ENCODE data around the gene SYNE2.
"Not testable (repeated sequence)": the region's sequence is repeated elsewhere in the genome, so short reads cannot be mapped to it uniquely, and the experiment has no call there.

SYNE2 gene, protein sequence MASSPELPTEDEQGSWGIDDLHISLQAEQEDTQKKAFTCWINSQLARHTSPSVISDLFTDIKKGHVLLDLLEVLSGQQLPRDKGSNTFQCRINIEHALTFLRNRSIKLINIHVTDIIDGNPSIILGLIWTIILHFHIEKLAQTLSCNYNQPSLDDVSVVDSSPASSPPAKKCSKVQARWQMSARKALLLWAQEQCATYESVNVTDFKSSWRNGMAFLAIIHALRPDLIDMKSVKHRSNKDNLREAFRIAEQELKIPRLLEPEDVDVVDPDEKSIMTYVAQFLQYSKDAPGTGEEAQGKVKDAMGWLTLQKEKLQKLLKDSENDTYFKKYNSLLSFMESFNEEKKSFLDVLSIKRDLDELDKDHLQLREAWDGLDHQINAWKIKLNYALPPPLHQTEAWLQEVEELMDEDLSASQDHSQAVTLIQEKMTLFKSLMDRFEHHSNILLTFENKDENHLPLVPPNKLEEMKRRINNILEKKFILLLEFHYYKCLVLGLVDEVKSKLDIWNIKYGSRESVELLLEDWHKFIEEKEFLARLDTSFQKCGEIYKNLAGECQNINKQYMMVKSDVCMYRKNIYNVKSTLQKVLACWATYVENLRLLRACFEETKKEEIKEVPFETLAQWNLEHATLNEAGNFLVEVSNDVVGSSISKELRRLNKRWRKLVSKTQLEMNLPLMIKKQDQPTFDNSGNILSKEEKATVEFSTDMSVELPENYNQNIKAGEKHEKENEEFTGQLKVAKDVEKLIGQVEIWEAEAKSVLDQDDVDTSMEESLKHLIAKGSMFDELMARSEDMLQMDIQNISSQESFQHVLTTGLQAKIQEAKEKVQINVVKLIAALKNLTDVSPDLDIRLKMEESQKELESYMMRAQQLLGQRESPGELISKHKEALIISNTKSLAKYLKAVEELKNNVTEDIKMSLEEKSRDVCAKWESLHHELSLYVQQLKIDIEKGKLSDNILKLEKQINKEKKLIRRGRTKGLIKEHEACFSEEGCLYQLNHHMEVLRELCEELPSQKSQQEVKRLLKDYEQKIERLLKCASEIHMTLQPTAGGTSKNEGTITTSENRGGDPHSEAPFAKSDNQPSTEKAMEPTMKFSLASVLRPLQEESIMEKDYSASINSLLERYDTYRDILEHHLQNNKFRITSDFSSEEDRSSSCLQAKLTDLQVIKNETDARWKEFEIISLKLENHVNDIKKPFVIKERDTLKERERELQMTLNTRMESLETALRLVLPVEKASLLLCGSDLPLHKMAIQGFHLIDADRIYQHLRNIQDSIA (N-terminal part only)

DNA sequence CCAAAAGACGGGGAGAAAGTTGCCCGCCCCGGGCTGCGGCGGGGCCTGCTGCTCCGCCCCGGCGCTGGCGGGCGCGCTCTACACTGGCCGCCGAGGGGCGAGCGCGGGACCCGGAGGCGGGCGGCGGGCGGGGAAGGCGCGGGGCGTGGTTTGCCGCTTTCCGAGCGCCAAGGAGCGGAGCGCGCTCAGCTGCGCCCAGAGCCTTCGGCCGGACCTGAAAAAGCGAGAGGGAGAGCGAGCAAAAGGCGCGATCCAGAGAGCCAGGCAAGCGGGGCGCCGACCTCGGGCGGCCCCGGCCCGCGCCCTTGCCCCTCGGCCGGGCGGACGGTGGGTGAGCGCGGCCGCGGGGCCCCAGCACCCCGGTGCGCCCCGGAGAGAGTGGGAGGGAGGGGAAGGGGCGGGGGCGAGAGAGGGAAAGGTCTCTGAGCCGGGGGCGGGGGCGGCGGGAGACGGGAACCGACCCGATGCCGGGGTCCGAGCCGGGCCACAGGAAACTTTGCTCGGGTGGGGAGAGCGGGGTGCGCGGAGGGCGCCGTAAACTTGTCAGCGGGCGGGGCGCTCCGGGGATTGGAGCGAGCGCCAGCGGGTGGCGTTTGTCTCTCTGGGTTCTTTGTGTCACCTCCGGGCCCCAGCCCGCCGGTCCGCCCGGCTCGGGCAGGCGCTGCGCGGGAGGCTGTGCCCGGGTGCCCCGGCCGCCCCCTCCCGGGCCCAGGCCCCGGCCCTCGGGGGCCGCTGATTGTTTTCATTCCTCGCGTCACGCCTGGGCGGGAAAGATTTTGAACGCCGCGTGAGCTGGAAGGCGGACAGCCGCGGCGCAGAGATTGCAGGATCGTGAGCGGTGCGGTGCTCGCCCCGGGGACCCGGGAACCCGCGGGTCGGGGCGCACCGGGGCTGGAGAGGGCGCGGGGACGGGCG lies at the start of gene SYNE2:
Gene SYNE2, plus strand, starts transcription at position 188 of the 915 bp plus-strand sequence. CDS start 56,145 bp downstream, outside the sequence.
- DNase-seq (ENCODE audit: low spot score): peak; percentile 84

DNA sequence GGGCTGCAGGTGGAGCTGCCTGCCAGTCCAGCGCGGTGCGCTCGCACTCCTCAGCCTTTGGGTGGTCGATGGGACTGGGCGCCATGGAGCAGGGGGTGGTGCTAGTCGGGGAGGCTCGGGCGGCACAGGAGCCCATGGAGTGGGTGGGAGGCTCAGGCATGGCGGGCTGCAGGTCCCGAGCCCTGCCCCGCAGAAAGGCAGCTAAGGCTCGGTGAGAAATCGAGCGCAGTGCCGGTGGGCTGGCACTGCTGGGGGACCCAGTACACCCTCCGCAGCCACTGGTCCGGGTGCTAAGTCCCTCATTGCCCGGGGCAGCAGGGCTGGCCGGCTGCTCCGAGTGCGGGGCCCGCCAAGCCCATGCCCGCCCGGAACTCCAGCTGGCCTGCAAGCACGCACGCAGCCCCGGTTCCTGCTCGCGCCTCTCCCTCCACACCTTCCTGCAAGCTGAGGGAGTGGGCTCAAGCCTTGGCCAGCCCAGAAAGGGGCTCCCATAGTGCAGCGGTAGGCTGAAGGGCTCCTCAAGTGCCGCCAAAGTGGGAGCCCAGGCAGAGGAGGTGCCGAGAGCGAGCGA lies 49.5 kb upstream of the SYNE2 start:
- not testable (repeated sequence) for DNase-seq (ENCODE audit: low spot score)

DNA sequence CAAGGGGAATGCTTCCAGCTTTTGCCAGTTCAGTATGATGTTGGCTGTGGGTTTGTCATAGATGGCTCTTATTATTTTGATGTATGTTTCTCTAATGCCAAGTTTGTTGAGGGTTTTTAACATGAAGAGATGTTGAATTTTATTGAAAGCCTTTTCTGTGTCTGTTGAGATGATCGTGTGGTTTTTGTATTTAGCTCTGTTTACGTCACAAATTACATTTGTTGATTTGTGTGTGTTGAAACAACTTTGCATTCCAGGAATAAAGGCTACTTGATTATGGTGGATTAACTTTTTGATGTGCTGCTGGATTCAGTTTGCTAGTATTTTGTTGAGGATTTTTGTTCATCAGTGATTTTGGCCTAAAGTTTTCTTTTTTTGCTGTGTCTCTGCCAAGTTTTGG lies 46.7 kb upstream of the SYNE2 start:
- not testable (repeated sequence) for DNase-seq (ENCODE audit: low spot score)

DNA sequence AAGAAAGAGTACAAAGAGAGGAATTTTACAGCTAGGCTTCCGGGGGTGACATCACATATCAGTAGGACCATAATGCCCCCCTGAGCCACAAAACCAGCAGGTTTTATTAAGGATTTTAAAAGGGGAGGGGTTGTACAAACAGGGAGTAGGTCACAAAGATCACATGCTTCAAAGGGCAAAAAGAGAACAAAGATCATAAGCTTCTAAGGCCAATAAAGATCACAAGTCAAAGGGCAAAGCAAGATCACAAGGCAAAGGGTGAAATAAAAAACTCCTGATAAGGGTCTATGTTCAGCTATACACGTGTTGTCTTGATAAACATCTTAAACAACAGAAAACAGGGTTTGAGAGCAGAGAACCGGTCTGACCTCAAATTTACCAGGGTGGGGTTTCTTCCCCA lies 41.1 kb upstream of the SYNE2 start:
- not testable (repeated sequence) for DNase-seq (ENCODE audit: low spot score)

DNA sequence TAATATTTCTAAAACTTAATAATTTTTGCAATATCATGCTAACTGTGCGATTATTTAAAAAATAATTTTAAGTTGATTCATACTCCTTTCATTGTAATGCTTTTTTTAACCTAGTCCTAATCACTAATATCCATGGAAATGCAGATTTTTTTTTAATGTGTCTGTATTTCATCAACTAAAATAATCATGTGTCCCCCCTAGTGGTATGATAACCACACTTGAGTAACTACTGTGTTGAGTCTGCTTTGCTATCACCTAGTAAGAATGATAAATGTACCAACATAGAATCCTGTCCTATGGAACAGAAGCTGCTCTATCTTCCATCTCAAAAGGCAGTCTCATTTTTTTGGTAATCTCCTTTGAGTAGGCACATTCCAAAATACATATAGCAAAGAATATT lies 19.1 kb upstream of the SYNE2 start:
- DNase-seq (ENCODE audit: low spot score): no peak

DNA sequence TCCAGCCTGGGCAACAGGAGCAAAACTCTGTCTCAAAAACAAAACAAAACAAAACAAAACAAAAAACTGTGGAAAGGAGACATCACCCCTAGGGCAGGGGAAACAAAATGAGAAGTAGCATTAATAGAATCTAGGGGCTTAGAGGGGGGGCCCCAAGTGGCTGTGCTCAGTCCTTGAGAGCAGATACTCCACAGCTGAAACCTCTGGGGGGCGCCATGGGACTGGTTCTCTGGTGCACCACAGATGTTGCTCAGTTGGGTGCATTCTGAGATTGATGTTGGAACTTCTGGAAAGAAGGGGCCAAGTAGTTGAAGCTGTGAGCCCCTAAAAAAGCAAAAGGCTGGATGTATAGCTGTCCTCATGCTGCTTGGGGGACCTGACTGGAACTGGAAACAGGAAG lies 11.8 kb upstream of the SYNE2 start:
- DNase-seq (ENCODE audit: low spot score): no peak

DNA sequence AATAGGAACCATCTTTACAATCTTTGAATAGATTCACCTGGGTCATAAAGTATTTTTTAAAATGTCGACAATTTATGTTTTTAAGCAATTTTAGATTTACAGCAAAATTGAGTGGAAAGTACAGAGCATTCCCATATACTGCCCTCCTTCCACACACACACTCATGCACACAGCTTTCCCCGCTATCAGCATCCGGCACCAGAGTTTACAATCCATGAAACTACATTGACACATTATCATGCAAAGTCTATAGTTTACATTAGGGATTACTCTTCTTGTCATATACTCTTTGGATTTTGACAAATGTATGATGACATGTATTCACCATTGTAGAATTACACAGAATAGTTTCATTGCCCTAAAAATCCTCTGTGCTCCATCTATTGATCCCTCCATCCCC lies 9.0 kb upstream of the SYNE2 start:
- DNase-seq (ENCODE audit: low spot score): no peak

DNA sequence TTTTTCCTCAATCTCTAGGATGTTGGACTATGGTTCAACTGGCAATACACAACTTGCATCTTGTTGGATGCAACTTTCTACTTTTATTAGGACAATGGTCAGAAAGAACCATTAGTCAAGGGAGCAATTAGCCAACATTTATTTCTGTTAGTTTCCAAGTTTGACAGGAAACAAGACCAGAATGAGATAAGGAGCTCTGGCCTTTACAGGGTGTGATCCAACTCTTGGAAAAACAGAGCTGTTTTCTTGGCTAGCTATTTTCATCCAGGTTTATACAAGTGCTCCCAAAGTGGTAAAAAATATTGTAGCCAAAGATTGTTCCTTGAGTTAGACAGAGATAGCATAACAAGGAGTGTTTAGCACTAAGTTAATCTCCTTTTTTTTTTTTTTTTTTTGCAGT lies 3.9 kb upstream of the SYNE2 start:
- DNase-seq (ENCODE audit: low spot score): no peak

DNA sequence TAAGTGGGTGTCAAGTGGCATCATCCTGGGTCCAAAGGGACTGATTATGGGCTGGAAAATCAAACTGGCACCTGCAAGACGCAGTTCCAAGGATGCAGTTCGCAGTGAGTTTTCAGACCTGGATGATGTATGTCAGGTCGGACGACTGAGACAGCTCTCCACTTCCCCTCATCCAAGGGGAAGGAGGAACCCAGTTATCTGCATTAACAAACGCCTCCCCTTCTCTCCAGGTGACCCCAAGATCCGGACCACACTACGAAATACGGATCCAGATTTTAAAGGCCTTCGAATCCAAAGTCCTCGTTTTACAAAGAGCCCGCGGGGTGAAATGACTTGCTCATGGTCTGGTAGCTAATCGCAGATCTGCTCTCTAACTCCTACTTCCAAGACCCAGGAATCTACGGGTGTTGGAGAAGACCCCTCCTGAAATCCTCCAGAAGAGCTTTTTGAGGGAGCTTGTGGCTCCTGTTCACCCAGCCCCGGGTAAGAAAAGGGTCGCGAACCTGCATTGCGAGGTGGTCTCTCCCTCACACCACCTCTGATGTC lies 460 bp upstream of the SYNE2 start:
- DNase-seq (ENCODE audit: low spot score): no peak

DNA sequence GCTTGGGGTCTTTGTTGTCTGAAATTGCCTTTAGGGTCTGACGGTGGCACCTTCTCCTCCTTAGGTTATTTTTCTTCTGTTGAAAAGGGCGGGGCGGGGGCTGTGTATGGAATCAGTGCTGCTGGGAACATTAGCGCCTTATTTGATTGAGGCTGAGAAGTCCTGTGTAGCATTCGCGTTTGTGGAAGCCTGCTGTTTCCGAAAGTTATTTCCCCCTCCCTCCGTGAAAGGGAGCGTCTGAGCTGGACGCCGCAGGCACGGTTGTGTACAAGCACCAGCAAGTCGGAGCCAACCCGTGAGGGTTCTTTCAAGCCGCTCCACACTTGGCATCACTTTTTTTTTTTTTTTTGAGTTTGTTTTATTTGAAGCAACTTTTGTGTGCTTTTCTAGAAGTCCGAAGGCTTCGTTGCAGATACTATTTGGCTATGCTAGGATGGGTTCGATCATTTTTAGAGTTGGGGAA lies 1.1 kb downstream of the SYNE2 start:
- DNase-seq (ENCODE audit: low spot score): peak; percentile 73

DNA sequence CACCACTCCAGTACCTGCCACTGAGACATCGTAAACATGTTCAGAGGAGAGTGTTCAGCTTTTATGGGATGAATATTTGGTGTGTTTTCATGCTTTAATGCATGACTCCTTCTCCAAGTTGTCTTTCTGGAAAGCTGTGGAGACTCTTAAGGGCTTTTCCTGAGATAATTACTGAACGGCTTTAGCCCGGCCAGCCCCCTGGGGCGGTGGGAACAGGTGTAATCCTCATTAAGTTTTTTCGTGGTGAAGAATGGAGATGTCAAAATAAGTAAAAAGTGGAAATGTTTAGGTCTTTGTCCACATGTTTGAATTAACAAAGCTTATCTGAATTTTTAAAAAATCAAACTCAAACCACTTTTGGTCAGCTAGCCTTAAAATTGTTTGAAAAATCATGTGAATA lies 1.5 kb downstream of the SYNE2 start:
- no peak for DNase-seq (ENCODE audit: low spot score)

DNA sequence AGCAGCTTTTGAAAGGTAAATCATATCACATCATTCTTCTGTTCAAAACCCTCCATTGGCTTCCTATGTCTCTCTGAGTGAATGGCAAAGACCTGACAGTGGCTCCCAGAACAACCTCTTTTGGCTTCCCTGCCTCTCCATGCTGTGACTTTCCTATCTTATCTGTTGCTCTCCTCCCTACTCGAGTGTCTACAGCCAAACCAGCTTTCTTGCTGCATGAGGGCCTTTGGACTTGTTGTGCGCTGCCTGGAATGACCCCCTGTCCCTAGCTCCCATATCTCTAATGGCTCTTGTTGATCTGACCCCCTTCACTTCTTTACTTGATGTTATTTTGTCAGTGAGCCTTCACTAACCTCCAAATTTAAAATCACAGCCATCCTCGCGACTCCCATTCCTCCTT lies 2.5 kb downstream of the SYNE2 start:
- no peak for DNase-seq (ENCODE audit: low spot score)

DNA sequence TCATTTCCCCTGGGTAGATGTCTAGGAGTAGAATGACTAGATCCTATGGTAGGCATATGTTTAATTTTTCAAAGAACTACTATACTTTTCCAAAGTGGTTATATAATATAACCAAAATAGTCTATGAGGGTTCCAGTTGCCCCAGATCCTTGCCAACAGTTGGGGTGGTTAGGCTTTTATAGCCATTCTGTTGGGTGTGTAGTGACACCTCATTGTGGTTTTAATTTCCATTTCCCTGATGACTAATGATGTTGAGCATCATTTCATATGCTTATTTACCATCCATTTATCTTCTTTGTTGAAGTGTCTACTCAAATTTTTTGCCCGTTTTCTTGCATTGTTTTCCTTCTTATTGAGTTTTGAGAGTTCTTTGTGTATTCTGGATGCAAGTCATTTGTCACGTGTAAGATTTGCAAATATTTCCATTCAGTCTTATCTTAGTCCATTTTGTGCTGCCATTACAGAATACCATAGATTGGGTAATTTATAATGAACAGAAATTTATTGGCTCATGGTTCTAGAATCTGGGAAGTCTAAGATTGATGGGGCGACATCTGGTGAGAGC lies 4.7 kb downstream of the SYNE2 start:
- DNase-seq (ENCODE audit: low spot score): peak; percentile 48

DNA sequence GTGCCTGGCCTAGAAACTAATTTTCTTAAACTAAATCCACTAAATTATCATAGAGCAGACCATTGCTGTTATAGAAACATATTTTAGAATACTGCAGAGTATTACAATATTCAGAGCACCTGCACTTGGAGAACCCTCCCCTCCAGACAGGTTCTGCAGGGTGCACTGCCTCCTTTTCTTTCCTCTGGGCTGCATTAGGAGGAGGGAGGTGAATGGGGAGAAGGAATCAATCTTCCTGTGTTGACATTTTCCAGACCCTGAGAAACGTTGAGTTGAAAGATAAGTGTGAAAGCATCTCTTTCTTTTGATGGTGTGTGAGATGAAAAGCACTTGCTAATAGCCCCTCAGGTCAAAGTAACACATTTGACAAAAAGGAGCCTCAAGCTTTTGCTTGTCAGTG lies 7.3 kb downstream of the SYNE2 start:
- no peak for DNase-seq (ENCODE audit: low spot score)

DNA sequence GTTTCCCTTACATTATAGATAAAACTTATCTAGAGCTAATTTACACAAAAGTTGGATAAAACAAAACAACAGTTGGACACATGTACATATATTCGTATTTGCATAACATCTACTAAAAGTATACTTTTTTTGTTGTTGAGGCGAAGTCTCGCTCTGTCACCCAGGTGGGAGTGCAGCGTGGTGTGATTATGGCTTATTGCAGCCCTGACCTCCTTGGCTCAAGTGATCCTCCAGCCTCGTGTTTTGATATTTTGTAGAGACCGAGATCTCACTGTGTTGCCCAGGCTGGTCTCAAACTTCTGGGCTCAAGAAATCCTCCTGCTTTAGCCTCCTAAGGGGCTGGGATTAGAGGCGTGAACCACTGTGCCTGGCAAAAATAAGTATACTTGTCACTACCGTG lies 9.4 kb downstream of the SYNE2 start:
- DNase-seq (ENCODE audit: low spot score): no peak

DNA sequence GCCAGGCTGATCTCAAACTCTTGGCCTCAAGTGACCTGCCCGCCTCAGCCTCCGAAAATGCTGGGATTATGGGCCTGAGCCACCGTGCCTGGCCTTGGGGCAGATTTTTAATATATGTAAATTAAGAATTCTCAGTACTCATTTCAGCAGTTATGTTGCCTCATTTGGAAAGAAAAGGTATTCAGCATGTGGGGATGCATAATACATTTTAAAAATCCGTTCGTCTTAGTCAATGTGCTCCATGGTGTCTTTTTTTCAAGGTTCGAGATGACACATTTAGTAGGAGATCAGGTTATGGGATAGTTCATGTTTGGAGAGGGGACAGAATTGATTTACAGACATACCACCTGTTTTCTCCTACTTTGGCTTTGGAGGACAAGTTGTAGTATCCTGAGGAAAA lies 10.2 kb downstream of the SYNE2 start:
- peak; percentile 37 for DNase-seq (ENCODE audit: low spot score)

DNA sequence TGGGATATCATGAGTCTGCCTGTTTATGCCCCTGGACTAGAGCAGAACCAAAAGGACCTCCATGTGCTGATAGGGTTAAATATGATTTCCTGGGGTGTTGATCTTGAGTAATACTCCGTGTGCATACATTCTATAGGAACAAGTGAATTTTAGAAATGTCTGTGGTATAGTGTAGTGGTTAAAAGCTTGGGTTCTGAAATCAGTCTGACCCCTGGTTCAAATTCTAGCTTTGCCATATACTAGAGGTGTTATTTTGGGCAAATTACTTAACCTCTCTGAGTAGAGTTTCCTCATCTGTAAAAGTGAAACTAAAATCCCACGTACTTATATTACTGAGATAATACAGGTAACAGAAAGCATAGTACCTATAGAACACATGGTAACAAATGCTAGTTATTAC lies 12.0 kb downstream of the SYNE2 start:
- DNase-seq (ENCODE audit: low spot score): not testable (repeated sequence)

DNA sequence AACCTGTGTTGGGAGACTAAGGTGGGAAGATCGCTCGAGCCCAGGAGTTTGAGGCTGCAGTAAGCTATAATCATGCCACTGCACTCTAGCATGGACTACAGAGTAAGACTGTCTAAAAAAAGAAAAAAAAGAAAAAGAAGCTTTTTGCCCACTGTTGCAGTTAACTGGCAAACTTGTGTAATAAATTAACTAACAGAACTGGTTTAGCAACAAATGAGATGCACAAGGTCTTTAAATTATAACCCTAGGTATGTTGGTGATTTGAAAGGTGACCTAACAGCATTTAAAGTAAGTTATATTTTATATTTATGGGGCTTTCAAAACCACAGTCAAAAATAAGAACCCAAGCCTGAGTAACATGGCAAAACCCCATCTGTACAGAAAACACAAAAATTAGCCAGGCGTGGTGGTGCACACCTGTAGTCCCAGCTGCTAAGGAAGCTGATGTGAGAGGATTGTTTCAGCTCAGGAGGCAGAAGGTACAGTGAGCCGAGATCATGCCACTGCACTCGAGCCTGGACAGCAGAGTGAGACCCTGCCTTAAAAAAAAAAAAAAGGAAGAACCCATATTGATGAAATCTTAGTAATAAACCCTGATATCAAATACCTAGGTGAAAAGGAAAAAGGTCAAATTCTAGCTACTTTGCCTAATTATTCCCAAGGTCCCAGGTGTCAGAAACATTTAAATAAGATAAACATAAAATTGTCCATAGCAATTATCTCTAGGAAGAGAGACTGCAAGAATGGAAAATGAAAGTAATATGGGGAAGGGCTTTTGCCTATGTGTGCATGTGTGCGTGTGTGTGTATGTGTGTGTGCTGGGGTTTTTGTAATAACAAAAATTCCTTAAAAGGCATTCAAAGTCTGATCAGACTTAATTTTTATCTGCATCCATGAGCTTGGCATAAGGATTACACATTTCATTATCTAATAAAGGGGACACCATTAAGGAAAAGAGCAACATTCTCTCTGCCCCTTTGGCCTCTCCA lies 15.4 kb downstream of the SYNE2 start:
- peak; percentile 37 for DNase-seq (ENCODE audit: low spot score)

Measured in kidney tubule cell (primary cell).